Liver (tissue), 9 donors: ENCODE results near the gene DNAJC12. TPM values are rescaled to one million over a fixed set of nuclear protein-coding genes. Genes with fewer than 3 reads are reported as not detected.

Experiments
- DNase-seq: peaks from one replicate; pipeline ENCODE4 v3.0.0-alpha.2; 2017; ENCODE audit warnings: low spot score
- H3K27ac ChIP-seq, 2 donors: one replicate each; pipeline ENCODE4 v1.7.0; 2013; ENCODE audit warnings: inconsistent platforms in 2 of 2, low read length in 2 of 2, control low read depth in 1 of 2, low read depth in 1 of 2, mild to moderate bottlenecking in 1 of 2
- H3K27me3 ChIP-seq, 4 donors: one replicate each; pipeline versions ENCODE4 v1.6.1 to v1.7.0; 2013; ENCODE audit warnings: low read length in 3 of 4, inconsistent platforms in 1 of 4, mild to moderate bottlenecking in 1 of 4, moderate library complexity in 1 of 4; ENCODE audit not compliant: control insufficient read depth in 4 of 4, insufficient read depth in 4 of 4
- H3K36me3 ChIP-seq, 4 donors: one replicate each; pipeline versions ENCODE4 v1.6.1 to v1.7.0; 2013; ENCODE audit warnings: low read length in 3 of 4, mild to moderate bottlenecking in 3 of 4, low read depth in 1 of 4, moderate library complexity in 1 of 4; ENCODE audit not compliant: control insufficient read depth in 4 of 4, insufficient read depth in 3 of 4
- H3K4me1 ChIP-seq, 4 donors: one replicate each; pipeline versions ENCODE4 v1.6.1 to v1.7.0; 2013; ENCODE audit warnings: low read length in 3 of 4, mild to moderate bottlenecking in 3 of 4, moderate library complexity in 1 of 4; ENCODE audit not compliant: control insufficient read depth in 4 of 4, insufficient read depth in 4 of 4
- H3K4me3 ChIP-seq, 3 donors: one replicate each; pipeline versions ENCODE4 v1.6.1 to v1.7.0; 2013; ENCODE audit warnings: low read length in 3 of 3, control low read depth in 1 of 3, low read depth in 1 of 3, mild to moderate bottlenecking in 1 of 3
- H3K9ac ChIP-seq, 2 donors: one replicate each; pipeline ENCODE4 v1.7.0; 2013; ENCODE audit warnings: low read length in 2 of 2, mild to moderate bottlenecking in 2 of 2, moderate library complexity in 2 of 2, control low read depth in 1 of 2, low read depth in 1 of 2
- H3K9me3 ChIP-seq, 4 donors: one replicate each; pipeline versions ENCODE4 v1.6.1 to v1.7.0; 2013; ENCODE audit warnings: low read length in 3 of 4; ENCODE audit not compliant: control insufficient read depth in 4 of 4
- EGR1 ChIP-seq, 2 donors: IDR thresholded peaks; 2 replicates each; pipeline ENCODE4 v1.6.1; 2016 to 2018; ENCODE audit warnings: antibody characterized with exemption in 2 of 2, low read depth in 2 of 2
- FOXA1 ChIP-seq: IDR thresholded peaks from 2 replicates; pipeline ENCODE4 v1.6.1; 2016; ENCODE audit warnings: antibody characterized with exemption
- FOXA2 ChIP-seq: IDR thresholded peaks from 2 replicates; pipeline ENCODE4 v1.6.1; 2016; ENCODE audit warnings: antibody characterized with exemption
- GABPA ChIP-seq, 2 donors: IDR thresholded peaks in 1 of 2; conservative IDR thresholded peaks in 1 of 2; 2 replicates each; pipeline ENCODE4 v1.6.1; 2016; ENCODE audit warnings: antibody characterized with exemption in 2 of 2, mild to moderate bottlenecking in 1 of 2, moderate library complexity in 1 of 2
- HNF4A ChIP-seq, 2 donors: conservative IDR thresholded peaks; 2 replicates each; pipeline ENCODE4 v1.6.1; 2016; ENCODE audit warnings: antibody characterized with exemption in 2 of 2, mild to moderate bottlenecking in 2 of 2
- HNF4G ChIP-seq: IDR thresholded peaks from 2 replicates; pipeline ENCODE4 v1.6.1; 2016; ENCODE audit warnings: antibody characterized with exemption
- JUND ChIP-seq, 2 donors: IDR thresholded peaks; 2 replicates each; pipeline ENCODE4 v1.6.1; 2016; ENCODE audit warnings: antibody characterized with exemption in 2 of 2
- NR2F2 ChIP-seq: IDR thresholded peaks from 2 replicates; pipeline ENCODE4 v1.6.1; 2016; ENCODE audit warnings: antibody characterized with exemption
- RAD21 ChIP-seq, 2 donors: IDR thresholded peaks; 2 replicates each; pipeline ENCODE4 v1.6.1; 2016; ENCODE audit warnings: antibody characterized with exemption in 2 of 2, mild to moderate bottlenecking in 2 of 2
- RXRA ChIP-seq, 2 donors: IDR thresholded peaks; 2 replicates each; pipeline ENCODE4 v1.6.1; 2017 to 2018; ENCODE audit warnings: antibody characterized with exemption in 2 of 2, mild to moderate bottlenecking in 1 of 2
- SP1 ChIP-seq: IDR thresholded peaks from 2 replicates; pipeline ENCODE4 v1.6.1; 2018; ENCODE audit warnings: antibody characterized with exemption, mild to moderate bottlenecking
- TAF1 ChIP-seq: conservative IDR thresholded peaks from 2 replicates; pipeline ENCODE4 v1.6.1; 2016; ENCODE audit warnings: antibody characterized with exemption, mild to moderate bottlenecking
- YY1 ChIP-seq: IDR thresholded peaks from 2 replicates; pipeline ENCODE4 v1.6.1; 2016; ENCODE audit warnings: antibody characterized with exemption, mild to moderate bottlenecking
- WGBS: extraction: QIAGEN DNeasy Blood & Tissue Kit; methylation state at CpG from one replicate; pipeline ENCODE4 v1.1.7; 2013; 5-methylcytosine and 5-hydroxymethylcytosine counted together
- polyA plus RNA-seq, 2 donors: library from polyadenylated mRNA; stranded (reverse) in 1 of 2; unstranded in 1 of 2; fragments of 200-250 nt in 1 of 2; fragments of >200 nt in 1 of 2; fragmentation: Nextera tagmentation in 1 of 2; extraction: Ambion mirVana in 1 of 2; gene quantifications; one replicate each; pipeline versions ENCODE4 v1.2.1 to v1.2.3, GENCODE V29; 2013 to 2015
- total RNA-seq, 2 donors: library from RNA; depleted of rRNA; stranded (reverse); fragments of >200 nt; gene quantifications; one replicate each; pipeline ENCODE4 v1.2.3, GENCODE V29; 2014
- TF ChIP-seq, protein P1 (sequence below): IDR thresholded peaks from 2 replicates; pipeline ENCODE4 v1.6.1; 2016; ENCODE audit warnings: antibody characterized with exemption
- TF ChIP-seq, protein P2 (sequence below): IDR thresholded peaks from 2 replicates; pipeline ENCODE4 v1.6.1; 2016; ENCODE audit warnings: antibody characterized with exemption
- TF ChIP-seq, protein P3 (sequence below): fragments of 150-350 bp; IDR thresholded peaks from 2 replicates; pipeline ENCODE4 v1.5.1; 2017; ENCODE audit warnings: improper control_type of control experiment, low read depth, low read length; ENCODE audit not compliant: missing input control
- TF ChIP-seq, protein P4 (sequence below): IDR thresholded peaks from 2 replicates; pipeline ENCODE4 v1.6.1; 2016; ENCODE audit warnings: antibody characterized with exemption
- TF ChIP-seq, protein P5 (sequence below): IDR thresholded peaks from 2 replicates; pipeline ENCODE4 v1.6.1; 2016; ENCODE audit warnings: antibody characterized with exemption, mild to moderate bottlenecking
- donor health status: healthy.
- donor health status: healthy.
- donor health status: healthy.
- donor health status: healthy.
- donor health status: healthy.

Gene DNAJC12
- total and polyA plus RNA-seq, 4 donors = 16.4 to 51.3 (median 32.8) TPM

DNA sequence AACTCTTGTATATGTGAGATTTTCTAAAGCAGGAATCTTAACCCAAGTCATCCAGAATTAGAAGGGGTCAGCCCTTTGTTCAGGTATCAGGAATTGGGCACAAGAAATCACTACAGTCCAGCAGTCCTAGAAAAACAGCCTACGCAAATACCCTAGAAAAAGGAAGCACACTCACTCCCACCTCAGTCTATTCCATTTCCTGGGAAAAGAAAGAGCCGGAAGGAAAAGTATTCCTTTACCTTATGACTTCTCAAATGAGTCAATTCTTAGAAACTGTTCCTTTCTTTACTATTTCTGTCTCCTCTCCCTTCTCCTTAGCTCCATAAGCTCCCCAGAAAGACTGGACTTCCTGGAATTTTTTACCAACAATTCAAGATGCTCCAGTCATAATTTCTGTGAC, 62.7 kb downstream of the DNAJC12 start:
- H3K27me3 ChIP-seq = no peaks in the 10 kb centered on the region
- H3K9me3 ChIP-seq = no peaks in the 10 kb centered on the region
- no peak overlapping the region for H3K4me3 ChIP-seq
- DNase-seq = no peak
- no peak overlapping the region for H3K9ac ChIP-seq
- TF ChIP-seq, protein P1, sequence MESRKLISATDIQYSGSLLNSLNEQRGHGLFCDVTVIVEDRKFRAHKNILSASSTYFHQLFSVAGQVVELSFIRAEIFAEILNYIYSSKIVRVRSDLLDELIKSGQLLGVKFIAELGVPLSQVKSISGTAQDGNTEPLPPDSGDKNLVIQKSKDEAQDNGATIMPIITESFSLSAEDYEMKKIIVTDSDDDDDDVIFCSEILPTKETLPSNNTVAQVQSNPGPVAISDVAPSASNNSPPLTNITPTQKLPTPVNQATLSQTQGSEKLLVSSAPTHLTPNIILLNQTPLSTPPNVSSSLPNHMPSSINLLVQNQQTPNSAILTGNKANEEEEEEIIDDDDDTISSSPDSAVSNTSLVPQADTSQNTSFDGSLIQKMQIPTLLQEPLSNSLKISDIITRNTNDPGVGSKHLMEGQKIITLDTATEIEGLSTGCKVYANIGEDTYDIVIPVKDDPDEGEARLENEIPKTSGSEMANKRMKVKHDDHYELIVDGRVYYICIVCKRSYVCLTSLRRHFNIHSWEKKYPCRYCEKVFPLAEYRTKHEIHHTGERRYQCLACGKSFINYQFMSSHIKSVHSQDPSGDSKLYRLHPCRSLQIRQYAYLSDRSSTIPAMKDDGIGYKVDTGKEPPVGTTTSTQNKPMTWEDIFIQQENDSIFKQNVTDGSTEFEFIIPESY = no peak
- TF ChIP-seq EGR1 (IDR thresholded peaks at IDR 0.05; ENCODE audit: low read depth in 2 of 2) (no peak), RAD21 (IDR thresholded peaks at IDR 0.05) (no peak), TAF1 (no peak), HNF4G (no peak), GABPA (IDR thresholded peaks at IDR 0.05 in 1 of 2, conservative IDR thresholded peaks at IDR 0.05 in 1 of 2) (no peak), YY1 (no peak)
- TF ChIP-seq, protein P2, sequence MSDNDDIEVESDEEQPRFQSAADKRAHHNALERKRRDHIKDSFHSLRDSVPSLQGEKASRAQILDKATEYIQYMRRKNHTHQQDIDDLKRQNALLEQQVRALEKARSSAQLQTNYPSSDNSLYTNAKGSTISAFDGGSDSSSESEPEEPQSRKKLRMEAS = no peak
- TF ChIP-seq, protein P3, sequence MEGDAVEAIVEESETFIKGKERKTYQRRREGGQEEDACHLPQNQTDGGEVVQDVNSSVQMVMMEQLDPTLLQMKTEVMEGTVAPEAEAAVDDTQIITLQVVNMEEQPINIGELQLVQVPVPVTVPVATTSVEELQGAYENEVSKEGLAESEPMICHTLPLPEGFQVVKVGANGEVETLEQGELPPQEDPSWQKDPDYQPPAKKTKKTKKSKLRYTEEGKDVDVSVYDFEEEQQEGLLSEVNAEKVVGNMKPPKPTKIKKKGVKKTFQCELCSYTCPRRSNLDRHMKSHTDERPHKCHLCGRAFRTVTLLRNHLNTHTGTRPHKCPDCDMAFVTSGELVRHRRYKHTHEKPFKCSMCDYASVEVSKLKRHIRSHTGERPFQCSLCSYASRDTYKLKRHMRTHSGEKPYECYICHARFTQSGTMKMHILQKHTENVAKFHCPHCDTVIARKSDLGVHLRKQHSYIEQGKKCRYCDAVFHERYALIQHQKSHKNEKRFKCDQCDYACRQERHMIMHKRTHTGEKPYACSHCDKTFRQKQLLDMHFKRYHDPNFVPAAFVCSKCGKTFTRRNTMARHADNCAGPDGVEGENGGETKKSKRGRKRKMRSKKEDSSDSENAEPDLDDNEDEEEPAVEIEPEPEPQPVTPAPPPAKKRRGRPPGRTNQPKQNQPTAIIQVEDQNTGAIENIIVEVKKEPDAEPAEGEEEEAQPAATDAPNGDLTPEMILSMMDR = no peak
- TF ChIP-seq, protein P4, sequence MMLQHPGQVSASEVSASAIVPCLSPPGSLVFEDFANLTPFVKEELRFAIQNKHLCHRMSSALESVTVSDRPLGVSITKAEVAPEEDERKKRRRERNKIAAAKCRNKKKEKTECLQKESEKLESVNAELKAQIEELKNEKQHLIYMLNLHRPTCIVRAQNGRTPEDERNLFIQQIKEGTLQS = no peak
- TF ChIP-seq, protein P5, sequence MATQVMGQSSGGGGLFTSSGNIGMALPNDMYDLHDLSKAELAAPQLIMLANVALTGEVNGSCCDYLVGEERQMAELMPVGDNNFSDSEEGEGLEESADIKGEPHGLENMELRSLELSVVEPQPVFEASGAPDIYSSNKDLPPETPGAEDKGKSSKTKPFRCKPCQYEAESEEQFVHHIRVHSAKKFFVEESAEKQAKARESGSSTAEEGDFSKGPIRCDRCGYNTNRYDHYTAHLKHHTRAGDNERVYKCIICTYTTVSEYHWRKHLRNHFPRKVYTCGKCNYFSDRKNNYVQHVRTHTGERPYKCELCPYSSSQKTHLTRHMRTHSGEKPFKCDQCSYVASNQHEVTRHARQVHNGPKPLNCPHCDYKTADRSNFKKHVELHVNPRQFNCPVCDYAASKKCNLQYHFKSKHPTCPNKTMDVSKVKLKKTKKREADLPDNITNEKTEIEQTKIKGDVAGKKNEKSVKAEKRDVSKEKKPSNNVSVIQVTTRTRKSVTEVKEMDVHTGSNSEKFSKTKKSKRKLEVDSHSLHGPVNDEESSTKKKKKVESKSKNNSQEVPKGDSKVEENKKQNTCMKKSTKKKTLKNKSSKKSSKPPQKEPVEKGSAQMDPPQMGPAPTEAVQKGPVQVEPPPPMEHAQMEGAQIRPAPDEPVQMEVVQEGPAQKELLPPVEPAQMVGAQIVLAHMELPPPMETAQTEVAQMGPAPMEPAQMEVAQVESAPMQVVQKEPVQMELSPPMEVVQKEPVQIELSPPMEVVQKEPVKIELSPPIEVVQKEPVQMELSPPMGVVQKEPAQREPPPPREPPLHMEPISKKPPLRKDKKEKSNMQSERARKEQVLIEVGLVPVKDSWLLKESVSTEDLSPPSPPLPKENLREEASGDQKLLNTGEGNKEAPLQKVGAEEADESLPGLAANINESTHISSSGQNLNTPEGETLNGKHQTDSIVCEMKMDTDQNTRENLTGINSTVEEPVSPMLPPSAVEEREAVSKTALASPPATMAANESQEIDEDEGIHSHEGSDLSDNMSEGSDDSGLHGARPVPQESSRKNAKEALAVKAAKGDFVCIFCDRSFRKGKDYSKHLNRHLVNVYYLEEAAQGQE = no peak
- WGBS = 91% methylated on average over 2 of the region's 2 CpGs
- H3K4me1 ChIP-seq = no peaks in the 10 kb centered on the region
- H3K36me3 ChIP-seq = no peaks in the 10 kb centered on the region
- no peak overlapping the region for H3K27ac ChIP-seq

DNA sequence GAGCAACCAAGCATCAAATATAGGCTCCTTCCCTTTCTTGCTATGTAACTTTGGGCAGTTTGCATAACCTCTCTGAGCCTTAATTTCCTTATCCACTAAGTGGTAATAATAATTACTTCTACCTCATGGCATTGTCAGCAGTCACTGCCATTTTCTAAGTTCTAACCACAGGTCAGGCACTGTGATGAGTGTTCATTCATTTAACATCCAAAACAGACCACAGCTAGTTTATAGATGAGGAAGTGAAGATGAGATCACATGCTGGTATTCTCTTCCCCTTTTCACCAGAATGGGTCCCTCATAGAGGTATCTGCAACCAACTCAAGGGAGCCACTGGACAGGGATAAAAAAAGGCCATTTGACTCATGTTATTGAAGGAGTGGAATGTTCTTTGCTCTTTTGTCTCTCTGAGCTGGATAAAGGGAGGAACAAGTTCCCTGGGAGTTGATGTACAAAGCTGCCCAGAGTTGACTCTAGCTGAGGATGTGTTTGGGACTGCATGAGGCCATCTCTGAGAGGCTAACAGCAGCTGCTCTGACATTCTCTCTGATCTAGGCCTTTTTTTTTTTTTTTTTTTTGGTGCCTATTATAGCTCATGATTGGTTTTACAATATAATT, 65.0 kb downstream of the DNAJC12 start:
- Histone ChIP-seq H3K9ac (no peak overlapping the region), H3K27me3 (no peaks in the 10 kb centered on the region), H3K36me3 (no peaks in the 10 kb centered on the region), H3K27ac (no peak overlapping the region), H3K9me3 (no peaks in the 10 kb centered on the region), H3K4me3 (no peak overlapping the region), H3K4me1 (no peaks in the 10 kb centered on the region)
- no peak for DNase-seq
- TF ChIP-seq, protein P2 = no peak
- no peak for TF ChIP-seq YY1
- no peak for TF ChIP-seq FOXA2
- TF ChIP-seq, protein P1 = no peak
- TF ChIP-seq RXRA (IDR thresholded peaks at IDR 0.05) = no peak
- no peak for TF ChIP-seq HNF4G
- TF ChIP-seq, protein P4 = no peak
- no peak for TF ChIP-seq HNF4A (conservative IDR thresholded peaks at IDR 0.05)
- TF ChIP-seq GABPA (IDR thresholded peaks at IDR 0.05 in 1 of 2, conservative IDR thresholded peaks at IDR 0.05 in 1 of 2) = no peak
- no peak for TF ChIP-seq NR2F2
- TF ChIP-seq EGR1 (IDR thresholded peaks at IDR 0.05; ENCODE audit: low read depth in 2 of 2) = no peak
- TF ChIP-seq JUND (IDR thresholded peaks at IDR 0.05) = no peak
- TF ChIP-seq FOXA1 = no peak
- TF ChIP-seq SP1 = no peak
